ENCODE data around the gene DUS2. TPM values are rescaled to one million over a fixed set of nuclear protein-coding genes. Genes with fewer than 3 reads are reported as not detected.

Gene DUS2
- total RNA-seq, 1 donor from 2014 or later: 22.9 TPM

GRCh38 chr16:68079376-68079625, 56.2 kb downstream of the DUS2 start:
- H3K4me3 ChIP-seq: no peak overlapping the region
- peaks cover 3% of the 10 kb centered on the region for H3K27me3 Mint-ChIP-seq (ENCODE audit: insufficient read depth, low read depth)
- no peaks in the 10 kb centered on the region for H3K9me3 Mint-ChIP-seq
- no peak overlapping the region for H2AFZ ChIP-seq (replicated peaks)
- no peak for DNase-seq (ENCODE audit: low spot score)
- H3K4me3 Mint-ChIP-seq: no peak overlapping the region
- H3K9ac ChIP-seq: no peak overlapping the region
- H3K4me1 ChIP-seq: peaks cover 9% of the 10 kb centered on the region
- H3K27ac Mint-ChIP-seq: no peak overlapping the region
- no peaks in the 10 kb centered on the region for H3K36me3 ChIP-seq
- H3K4me2 ChIP-seq: no peak overlapping the region
- no peaks in the 10 kb centered on the region for H3K79me2 ChIP-seq (ENCODE audit: low read depth)
- peaks cover 10% of the 10 kb centered on the region for H3K36me3 Mint-ChIP-seq
- H3K27ac ChIP-seq: no peak overlapping the region
- H3K27me3 ChIP-seq: no peaks in the 10 kb centered on the region
- TF ChIP-seq EZH2 (IDR thresholded peaks at IDR 0.05): no peak
- TF ChIP-seq EZH2phosphoT487 (IDR thresholded peaks at IDR 0.05): no peak
- TF ChIP-seq CTCF (IDR thresholded peaks at IDR 0.05): no peak
- peaks cover 13% of the 10 kb centered on the region for H3F3A ChIP-seq (ENCODE audit: low read depth)
- H4K20me1 ChIP-seq (ENCODE audit: low read depth): no peaks in the 10 kb centered on the region
- no peaks in the 10 kb centered on the region for H3K9me3 ChIP-seq (ENCODE audit: low read depth)
- peaks cover 12% of the 10 kb centered on the region for H3K4me1 Mint-ChIP-seq

- H3K4me3 ChIP-seq: no peak overlapping the region
- no peak overlapping the region for H3K9ac ChIP-seq
- Mint-ChIP-seq H3K4me1 (peaks cover 12% of the 10 kb centered on the region), H3K27ac (no peak overlapping the region), H3K27me3 (ENCODE audit: insufficient read depth, low read depth) (peaks cover 3% of the 10 kb centered on the region), H3K9me3 (no peaks in the 10 kb centered on the region), H3K36me3 (peaks cover 6% of the 10 kb centered on the region), H3K4me3 (no peak overlapping the region)
- no peak overlapping the region for H3K4me2 ChIP-seq
- H2AFZ ChIP-seq (replicated peaks): no peak overlapping the region
- no peaks in the 10 kb centered on the region for H3K27me3 ChIP-seq
- no peaks in the 10 kb centered on the region for H3K36me3 ChIP-seq
- H3K27ac ChIP-seq: no peak overlapping the region
- no peaks in the 10 kb centered on the region for H3K79me2 ChIP-seq (ENCODE audit: low read depth)
- H3K4me1 ChIP-seq: peaks cover 9% of the 10 kb centered on the region
- no peaks in the 10 kb centered on the region for H4K20me1 ChIP-seq (ENCODE audit: low read depth)
- DNase-seq (ENCODE audit: low spot score): no peak
- no peaks in the 10 kb centered on the region for H3K9me3 ChIP-seq (ENCODE audit: low read depth)
- TF ChIP-seq EZH2phosphoT487 (IDR thresholded peaks at IDR 0.05) (no peak), CTCF (IDR thresholded peaks at IDR 0.05) (no peak), EZH2 (IDR thresholded peaks at IDR 0.05) (no peak)
- peaks cover 18% of the 10 kb centered on the region for H3F3A ChIP-seq (ENCODE audit: low read depth)
Observed at GRCh38 chr16:68079626-68080344, 56.7 kb downstream of the DUS2 start.

- H3K4me1 ChIP-seq: peaks cover 12% of the 10 kb centered on the region
- H3K9me3 Mint-ChIP-seq: no peaks in the 10 kb centered on the region
- peaks cover 16% of the 10 kb centered on the region for H3K79me2 ChIP-seq (ENCODE audit: low read depth)
- H4K20me1 ChIP-seq (ENCODE audit: low read depth): peaks cover 6% of the 10 kb centered on the region
- no peak for DNase-seq (ENCODE audit: low spot score)
- no peaks in the 10 kb centered on the region for H3K36me3 Mint-ChIP-seq
- H3K9me3 ChIP-seq (ENCODE audit: low read depth): no peaks in the 10 kb centered on the region
- H3K27ac ChIP-seq: no peak overlapping the region
- peaks cover 16% of the 10 kb centered on the region for H3K4me1 Mint-ChIP-seq
- no peak overlapping the region for H2AFZ ChIP-seq (replicated peaks)
- H3K4me3 ChIP-seq: no peak overlapping the region
- H3K27me3 Mint-ChIP-seq (ENCODE audit: insufficient read depth, low read depth): peaks cover 3% of the 10 kb centered on the region
- TF ChIP-seq EZH2phosphoT487 (IDR thresholded peaks at IDR 0.05): no peak
- TF ChIP-seq EZH2 (IDR thresholded peaks at IDR 0.05): no peak
- no peak for TF ChIP-seq CTCF (IDR thresholded peaks at IDR 0.05)
- no peak overlapping the region for H3K27ac Mint-ChIP-seq
- H3K4me2 ChIP-seq: no peak overlapping the region
- H3K9ac ChIP-seq: no peak overlapping the region
- no peaks in the 10 kb centered on the region for H3K36me3 ChIP-seq
- no peaks in the 10 kb centered on the region for H3K27me3 ChIP-seq
- no peak overlapping the region for H3K4me3 Mint-ChIP-seq
- H3F3A ChIP-seq (ENCODE audit: low read depth): peaks cover 30% of the 10 kb centered on the region
Observed at GRCh38 chr16:68081861-68082628, 59.0 kb downstream of the DUS2 start.
